ENCODE measurements around the gene CAVIN2. TPM values are rescaled to one million over a fixed set of nuclear protein-coding genes. Genes with fewer than 3 reads are reported as not detected.

Gene CAVIN2
- polyA plus RNA-seq (2013) = 0.03 TPM in 1 of 2 replicates, not detected in the other

- H3K4me3 ChIP-seq (ENCODE audit: low read depth, low read length) = no peak within 1 kb of the TSS
- no peak within 1 kb of the TSS for H2BK120ac ChIP-seq (ENCODE audit: insufficient read depth, low read length, poor library complexity)
- no peak within 1 kb of the TSS for H2BK12ac ChIP-seq (ENCODE audit: low read length)
- H3K27me3 ChIP-seq (ENCODE audit: insufficient read depth, low read length) = no peaks in the 10 kb centered on the region
- H2BK5ac ChIP-seq (ENCODE audit: low read depth, low read length, poor library complexity) = no peak within 1 kb of the TSS
- no peak within 1 kb of the TSS for H2AFZ ChIP-seq (ENCODE audit: insufficient read depth, low read length, poor library complexity)
- no peak within 1 kb of the TSS for H4K91ac ChIP-seq (ENCODE audit: low read depth, low read length)
- no peak within 1 kb of the TSS for H4K12ac ChIP-seq (ENCODE audit: low read depth, low read length)
- no peak within 1 kb of the TSS for H3K18ac ChIP-seq (ENCODE audit: low read length)
- H3K14ac ChIP-seq (ENCODE audit: low read length) = no peak within 1 kb of the TSS
- no peak within 1 kb of the TSS for H3K23ac ChIP-seq (ENCODE audit: low read length)
- no peak within 1 kb of the TSS for H2AK5ac ChIP-seq (ENCODE audit: low read length)
- DNase-seq = peak in 1 of 2 donors; percentile 39
- no peak within 1 kb of the TSS for H3K9ac ChIP-seq (ENCODE audit: low read length)
- no peaks in the 10 kb centered on the region for H3K79me1 ChIP-seq (ENCODE audit: low read length)
- H3K27ac ChIP-seq (ENCODE audit: low read depth, low read length) = no peak within 1 kb of the TSS
- H3K36me3 ChIP-seq (ENCODE audit: control insufficient read depth in 1 of 2, insufficient read depth in 2 of 2, low read length in 2 of 2) = no peaks in the 10 kb centered on the region
- no peak within 1 kb of the TSS for H3K4ac ChIP-seq (ENCODE audit: low read depth, low read length)
- no peaks in the 10 kb centered on the region for H3K79me2 ChIP-seq (ENCODE audit: control insufficient read depth, insufficient read depth, low read length, poor library complexity)
- WGBS (ENCODE audit: extremely low coverage, insufficient coverage, insufficient read length) = no CpG with 5 or more reads among the region's 31 CpGs
- H3K9me3 ChIP-seq (ENCODE audit: insufficient read depth, low read depth, low read length) = no peaks in the 10 kb centered on the region
- H3K4me2 ChIP-seq (ENCODE audit: low read length) = no peak within 1 kb of the TSS
- no peak within 1 kb of the TSS for H4K8ac ChIP-seq (ENCODE audit: low read depth, low read length)
- no peaks in the 10 kb centered on the region for H3K4me1 ChIP-seq (ENCODE audit: control insufficient read depth in 1 of 2, insufficient read depth in 2 of 2, low read length in 2 of 2)
Observed at GRCh38 chr2:191846515-191847476, at the start of gene CAVIN2. TSS of gene CAVIN2 (minus strand) at chr2:191847088. CDS start at chr2:191846925, 163 bp downstream.

GRCh38 chr2:191895743-191896142 lies 48.9 kb upstream of the CAVIN2 start:
- WGBS (ENCODE audit: extremely low coverage, insufficient coverage, insufficient read length) = no CpG with 5 or more reads among the region's 2 CpGs
- Histone ChIP-seq H3K79me2 (ENCODE audit: control insufficient read depth, insufficient read depth, low read length, poor library complexity) (no peaks in the 10 kb centered on the region), H4K8ac (ENCODE audit: low read depth, low read length) (no peak overlapping the region), H4K12ac (ENCODE audit: low read depth, low read length) (no peak overlapping the region), H3K27ac (ENCODE audit: low read depth, low read length) (no peak overlapping the region), H3K9ac (ENCODE audit: low read length) (no peak overlapping the region), H3K14ac (ENCODE audit: low read length) (no peak overlapping the region), H2AFZ (ENCODE audit: insufficient read depth, low read length, poor library complexity) (no peak overlapping the region), H2BK120ac (ENCODE audit: insufficient read depth, low read length, poor library complexity) (no peak overlapping the region), H4K91ac (ENCODE audit: low read depth, low read length) (no peak overlapping the region), H3K4me3 (ENCODE audit: low read depth, low read length) (no peak overlapping the region), H2BK12ac (ENCODE audit: low read length) (no peak overlapping the region), H3K18ac (ENCODE audit: low read length) (no peak overlapping the region), H3K79me1 (ENCODE audit: low read length) (no peaks in the 10 kb centered on the region), H3K4me2 (ENCODE audit: low read length) (no peak overlapping the region), H3K27me3 (ENCODE audit: insufficient read depth, low read length) (no peaks in the 10 kb centered on the region), H2AK5ac (ENCODE audit: low read length) (no peak overlapping the region), H3K36me3 (ENCODE audit: control insufficient read depth in 1 of 2, insufficient read depth in 2 of 2, low read length in 2 of 2) (no peaks in the 10 kb centered on the region), H2BK5ac (ENCODE audit: low read depth, low read length, poor library complexity) (no peak overlapping the region), H3K23ac (ENCODE audit: low read length) (no peak overlapping the region), H3K4me1 (ENCODE audit: control insufficient read depth in 1 of 2, insufficient read depth in 2 of 2, low read length in 2 of 2) (no peaks in the 10 kb centered on the region), H3K9me3 (ENCODE audit: insufficient read depth, low read depth, low read length) (no peaks in the 10 kb centered on the region), H3K4ac (ENCODE audit: low read depth, low read length) (no peak overlapping the region)
- DNase-seq = no peak

- H4K12ac ChIP-seq (ENCODE audit: low read depth, low read length) = no peak overlapping the region
- no peak overlapping the region for H2BK120ac ChIP-seq (ENCODE audit: insufficient read depth, low read length, poor library complexity)
- no peak overlapping the region for H2AFZ ChIP-seq (ENCODE audit: insufficient read depth, low read length, poor library complexity)
- no peak overlapping the region for H2AK5ac ChIP-seq (ENCODE audit: low read length)
- no peak overlapping the region for H3K4ac ChIP-seq (ENCODE audit: low read depth, low read length)
- no peak overlapping the region for H4K91ac ChIP-seq (ENCODE audit: low read depth, low read length)
- no peak for DNase-seq
- H2BK12ac ChIP-seq (ENCODE audit: low read length) = no peak overlapping the region
- no peak overlapping the region for H4K8ac ChIP-seq (ENCODE audit: low read depth, low read length)
- no peaks in the 10 kb centered on the region for H3K79me2 ChIP-seq (ENCODE audit: control insufficient read depth, insufficient read depth, low read length, poor library complexity)
- H3K4me2 ChIP-seq (ENCODE audit: low read length) = no peak overlapping the region
- no peak overlapping the region for H3K18ac ChIP-seq (ENCODE audit: low read length)
- H3K9me3 ChIP-seq (ENCODE audit: insufficient read depth, low read depth, low read length) = no peaks in the 10 kb centered on the region
- H3K27me3 ChIP-seq (ENCODE audit: insufficient read depth, low read length) = no peaks in the 10 kb centered on the region
- no peak overlapping the region for H3K23ac ChIP-seq (ENCODE audit: low read length)
- WGBS (ENCODE audit: extremely low coverage, insufficient coverage, insufficient read length) = no CpG with 5 or more reads among the region's 4 CpGs
- no peak overlapping the region for H3K27ac ChIP-seq (ENCODE audit: low read depth, low read length)
- H3K79me1 ChIP-seq (ENCODE audit: low read length) = no peaks in the 10 kb centered on the region
- no peak overlapping the region for H3K14ac ChIP-seq (ENCODE audit: low read length)
- no peaks in the 10 kb centered on the region for H3K36me3 ChIP-seq (ENCODE audit: control insufficient read depth in 1 of 2, insufficient read depth in 2 of 2, low read length in 2 of 2)
- no peak overlapping the region for H3K4me3 ChIP-seq (ENCODE audit: low read depth, low read length)
- no peaks in the 10 kb centered on the region for H3K4me1 ChIP-seq (ENCODE audit: control insufficient read depth in 1 of 2, insufficient read depth in 2 of 2, low read length in 2 of 2)
- H3K9ac ChIP-seq (ENCODE audit: low read length) = no peak overlapping the region
- H2BK5ac ChIP-seq (ENCODE audit: low read depth, low read length, poor library complexity) = no peak overlapping the region
Observed at GRCh38 chr2:191895195-191895594, 48.3 kb upstream of the CAVIN2 start.

- Histone ChIP-seq H3K36me3 (ENCODE audit: control insufficient read depth in 1 of 2, insufficient read depth in 2 of 2, low read length in 2 of 2) (no peaks in the 10 kb centered on the region), H2BK12ac (ENCODE audit: low read length) (no peak overlapping the region), H2BK120ac (ENCODE audit: insufficient read depth, low read length, poor library complexity) (no peak overlapping the region), H3K23ac (ENCODE audit: low read length) (no peak overlapping the region), H3K27me3 (ENCODE audit: insufficient read depth, low read length) (no peaks in the 10 kb centered on the region), H4K8ac (ENCODE audit: low read depth, low read length) (no peak overlapping the region), H3K79me1 (ENCODE audit: low read length) (no peaks in the 10 kb centered on the region), H3K27ac (ENCODE audit: low read depth, low read length) (no peak overlapping the region), H3K9me3 (ENCODE audit: insufficient read depth, low read depth, low read length) (no peaks in the 10 kb centered on the region), H3K4me3 (ENCODE audit: low read depth, low read length) (no peak overlapping the region), H2AFZ (ENCODE audit: insufficient read depth, low read length, poor library complexity) (no peak overlapping the region), H3K79me2 (ENCODE audit: control insufficient read depth, insufficient read depth, low read length, poor library complexity) (no peaks in the 10 kb centered on the region), H3K14ac (ENCODE audit: low read length) (no peak overlapping the region), H3K4ac (ENCODE audit: low read depth, low read length) (no peak overlapping the region), H3K18ac (ENCODE audit: low read length) (no peak overlapping the region), H2AK5ac (ENCODE audit: low read length) (no peak overlapping the region), H3K9ac (ENCODE audit: low read length) (no peak overlapping the region), H3K4me2 (ENCODE audit: low read length) (no peak overlapping the region), H3K4me1 (ENCODE audit: control insufficient read depth in 1 of 2, insufficient read depth in 2 of 2, low read length in 2 of 2) (no peaks in the 10 kb centered on the region), H2BK5ac (ENCODE audit: low read depth, low read length, poor library complexity) (no peak overlapping the region), H4K12ac (ENCODE audit: low read depth, low read length) (no peak overlapping the region), H4K91ac (ENCODE audit: low read depth, low read length) (no peak overlapping the region)
- peak in 1 of 2 donors; percentile 44 for DNase-seq
- WGBS (ENCODE audit: extremely low coverage, insufficient coverage, insufficient read length) = no CpG with 5 or more reads among the region's 3 CpGs
Observed at GRCh38 chr2:191894681-191895147, 47.8 kb upstream of the CAVIN2 start.

All from trophoblast cell (in vitro differentiated cells and primary cell).